HEK293 (cell line): Measurements from ENCODE around the gene MSMP.

Source experiments
- ELK4 ChIP-seq: IDR thresholded peaks from 2 replicates; pipeline ENCODE4 v1.6.1; 2011; ENCODE audit warnings: mild to moderate bottlenecking, low read depth, low read length, borderline replicate concordance
- GLI2 ChIP-seq: fragments of 450-650 bp; formaldehyde crosslinking; IDR thresholded peaks from 2 replicates; pipeline ENCODE4; 2017; ENCODE audit warnings: missing biosample characterization, missing genetic modification characterization, low read depth, borderline replicate concordance
- GLI4 ChIP-seq: fragments of 450-650 bp; formaldehyde crosslinking; IDR thresholded peaks from 2 replicates; pipeline ENCODE4 v1.5.1; 2016; ENCODE audit warnings: missing biosample characterization, missing genetic modification characterization
- IKZF3 ChIP-seq: fragments of 450-650 bp; IDR thresholded peaks from 2 replicates; pipeline ENCODE4 v1.5.0; 2018; ENCODE audit warnings: missing biosample characterization, mild to moderate bottlenecking, missing genetic modification characterization, moderate library complexity
- KLF17 ChIP-seq: fragments of 450-650 bp; formaldehyde crosslinking; IDR thresholded peaks from 2 replicates; pipeline ENCODE4 v1.5.1; 2016; ENCODE audit warnings: missing biosample characterization, missing genetic modification characterization
- MEIS1 ChIP-seq: sonication (generic); formaldehyde crosslinking; IDR thresholded peaks from 2 replicates; pipeline ENCODE4 v1.8.1; 2022; ENCODE audit warnings: missing genetic modification reagents, mild to moderate bottlenecking, borderline replicate concordance
- MYNN ChIP-seq: fragments of 450-650 bp; formaldehyde crosslinking; IDR thresholded peaks from 2 replicates; pipeline ENCODE4 v1.5.1; 2016; ENCODE audit warnings: missing biosample characterization, missing genetic modification characterization, borderline replicate concordance
- OSR2 ChIP-seq: fragments of 450-650 bp; formaldehyde crosslinking; IDR thresholded peaks from 2 replicates; pipeline ENCODE4 v1.5.1; 2016; ENCODE audit warnings: missing biosample characterization, missing genetic modification characterization
- SCRT2 ChIP-seq: fragments of 450-650 bp; formaldehyde crosslinking; IDR thresholded peaks from 2 replicates; pipeline ENCODE4 v1.5.1; 2016; ENCODE audit warnings: missing biosample characterization, missing genetic modification characterization
- SP2 ChIP-seq: fragments of 450-650 bp; formaldehyde crosslinking; IDR thresholded peaks from 2 replicates; pipeline ENCODE4 v1.5.1; 2016; ENCODE audit warnings: missing biosample characterization, missing genetic modification characterization
- YY2 ChIP-seq: fragments of 450-650 bp; formaldehyde crosslinking; IDR thresholded peaks from 2 replicates; pipeline ENCODE4 v1.5.1; 2016; ENCODE audit warnings: missing biosample characterization, missing genetic modification characterization
- ZBTB10 ChIP-seq: fragments of 450-650 bp; formaldehyde crosslinking; IDR thresholded peaks from 2 replicates; pipeline ENCODE4 v1.5.1; 2016; ENCODE audit warnings: missing biosample characterization, missing genetic modification characterization
- ZBTB49 ChIP-seq: fragments of 450-650 bp; formaldehyde crosslinking; IDR thresholded peaks from 2 replicates; pipeline ENCODE4 v1.5.1; 2016; ENCODE audit warnings: missing biosample characterization, missing genetic modification characterization, low read depth
- ZFHX2 ChIP-seq: fragments of 450-650 bp; formaldehyde crosslinking; conservative IDR thresholded peaks from 2 replicates; pipeline ENCODE4 v1.5.1; 2016; ENCODE audit warnings: missing biosample characterization, missing genetic modification characterization
- ZFP3 ChIP-seq: fragments of 450-650 bp; formaldehyde crosslinking; IDR thresholded peaks from 2 replicates; pipeline ENCODE4 v1.5.1; 2016; ENCODE audit warnings: low read depth, missing biosample characterization, missing genetic modification characterization
- ZNF132 ChIP-seq: fragments of 450-650 bp; formaldehyde crosslinking; IDR thresholded peaks from 2 replicates; pipeline ENCODE4 v1.5.1; 2017; ENCODE audit warnings: missing biosample characterization, missing genetic modification characterization, borderline replicate concordance
- ZNF146 ChIP-seq: fragments of 450-650 bp; formaldehyde crosslinking; IDR thresholded peaks from 2 replicates; pipeline ENCODE4 v1.5.1; 2016; ENCODE audit warnings: missing biosample characterization, missing genetic modification characterization
- ZNF239 ChIP-seq: fragments of 450-650 bp; formaldehyde crosslinking; IDR thresholded peaks from 2 replicates; pipeline ENCODE4 v1.5.1; 2016; ENCODE audit warnings: missing biosample characterization, missing genetic modification characterization
- ZNF266 ChIP-seq: fragments of 450-650 bp; formaldehyde crosslinking; IDR thresholded peaks from 2 replicates; pipeline ENCODE4 v1.5.1; 2016; ENCODE audit warnings: missing biosample characterization, missing genetic modification characterization, low read depth
- ZNF324 ChIP-seq: fragments of 450-650 bp; formaldehyde crosslinking; IDR thresholded peaks from 2 replicates; pipeline ENCODE4 v1.5.1; 2016; ENCODE audit warnings: missing biosample characterization, missing genetic modification characterization
- ZNF416 ChIP-seq: fragments of 450-650 bp; formaldehyde crosslinking; IDR thresholded peaks from 2 replicates; pipeline ENCODE4 v1.5.1; 2016; ENCODE audit warnings: missing biosample characterization, missing genetic modification characterization
- ZNF423 ChIP-seq: fragments of 450-650 bp; formaldehyde crosslinking; IDR thresholded peaks from 2 replicates; pipeline ENCODE4 v1.5.1; 2016; ENCODE audit warnings: missing biosample characterization, missing genetic modification characterization
- ZNF48 ChIP-seq: fragments of 450-650 bp; formaldehyde crosslinking; IDR thresholded peaks from 2 replicates; pipeline ENCODE4 v1.5.1; 2016; ENCODE audit warnings: missing biosample characterization, missing genetic modification characterization
- ZNF514 ChIP-seq: fragments of 450-650 bp; formaldehyde crosslinking; IDR thresholded peaks from 2 replicates; pipeline ENCODE4 v1.5.1; 2016; ENCODE audit warnings: missing biosample characterization, missing genetic modification characterization
- ZNF549 ChIP-seq: fragments of 450-650 bp; IDR thresholded peaks from 2 replicates; pipeline ENCODE4 v1.5.1; 2018; ENCODE audit warnings: missing biosample characterization, missing genetic modification characterization, mild to moderate bottlenecking, inconsistent platforms, moderate library complexity
- ZNF571 ChIP-seq: fragments of 450-650 bp; formaldehyde crosslinking; IDR thresholded peaks from 2 replicates; pipeline ENCODE4 v1.5.0; 2017; ENCODE audit warnings: missing biosample characterization, missing genetic modification characterization
- ZNF580 ChIP-seq: fragments of 450-650 bp; formaldehyde crosslinking; IDR thresholded peaks from 2 replicates; pipeline ENCODE4 v1.5.1; 2016; ENCODE audit warnings: missing biosample characterization, missing genetic modification characterization
- ZNF585B ChIP-seq: fragments of 450-650 bp; formaldehyde crosslinking; IDR thresholded peaks from 2 replicates; pipeline ENCODE4 v1.5.1; 2016; ENCODE audit warnings: missing biosample characterization, missing genetic modification characterization
- ZNF621 ChIP-seq: fragments of 450-650 bp; formaldehyde crosslinking; IDR thresholded peaks from 2 replicates; pipeline ENCODE4 v1.5.1; 2017; ENCODE audit warnings: missing biosample characterization, missing genetic modification characterization
- ZNF624 ChIP-seq: fragments of 450-650 bp; formaldehyde crosslinking; IDR thresholded peaks from 2 replicates; pipeline ENCODE4 v1.5.1; 2017; ENCODE audit warnings: missing biosample characterization, missing genetic modification characterization
- ZNF701 ChIP-seq: fragments of 450-650 bp; formaldehyde crosslinking; IDR thresholded peaks from 2 replicates; pipeline ENCODE4 v1.5.1; 2016; ENCODE audit warnings: missing biosample characterization, missing genetic modification characterization
- ZNF707 ChIP-seq: fragments of 450-650 bp; formaldehyde crosslinking; IDR thresholded peaks from 2 replicates; pipeline ENCODE4 v1.5.1; 2016; ENCODE audit warnings: missing biosample characterization, missing genetic modification characterization
- ZNF777 ChIP-seq: fragments of 450-650 bp; formaldehyde crosslinking; IDR thresholded peaks from 2 replicates; pipeline ENCODE4 v1.5.1; 2017; ENCODE audit warnings: missing biosample characterization, missing genetic modification characterization, borderline replicate concordance
- ZNF837 ChIP-seq: fragments of 450-650 bp; formaldehyde crosslinking; IDR thresholded peaks from 2 replicates; pipeline ENCODE4 v1.5.1; 2016; ENCODE audit warnings: missing biosample characterization, missing genetic modification characterization

MSMP gene

GRCh38 chr9:35732185-35732799 lies 21.8 kb downstream of the MSMP start, which contains the start of the genes CREB3 and TLN1 (continued):
- TF ChIP-seq ZNF777 (tag by site-specific recombination) (no peak), ZNF48 (tag by site-specific recombination) (no peak), YY2 (tag by site-specific recombination) (no peak), ZNF514 (tag by site-specific recombination) (no peak), ZNF621 (tag by site-specific recombination) (no peak), ZNF624 (tag by site-specific recombination) (no peak), ZNF324 (tag by site-specific recombination) (no peak), ZFP3 (no peak), ZNF416 (tag by site-specific recombination) (no peak), ZNF585B (tag by site-specific recombination) (no peak), ZNF266 (tag by site-specific recombination) (no peak), ZBTB49 (tag by site-specific recombination) (no peak), GLI2 (tag by site-specific recombination) (no peak), SP2 (tag by site-specific recombination) (peak; percentile 82), ZBTB10 (tag by site-specific recombination) (peak; percentile 70), ZNF580 (tag by site-specific recombination) (no peak), ELK4 (no peak), ZNF239 (tag by site-specific recombination) (no peak), ZNF707 (tag by site-specific recombination) (no peak), ZNF132 (no peak), ZNF423 (tag by site-specific recombination) (peak; percentile 96), MEIS1 (no peak), ZNF701 (tag by site-specific recombination) (no peak), ZNF549 (tag by site-specific recombination) (no peak), ZFHX2 (no peak), OSR2 (tag by site-specific recombination) (no peak), SCRT2 (tag by site-specific recombination) (no peak), ZNF146 (tag by site-specific recombination) (no peak), MYNN (tag by site-specific recombination) (no peak), KLF17 (no peak), ZNF571 (tag by site-specific recombination) (no peak), ZNF837 (tag by site-specific recombination) (no peak), IKZF3 (0 out of 2 replicates have a peak, but pooled peaks have one; percentile 42), GLI4 (tag by site-specific recombination) (no peak)
